ENCODE data around the gene FCGBP.

Gene FCGBP

GRCh38 chr19:39943586-39943985 lies 9.2 kb upstream of the FCGBP start:
- DNase-seq: no peak

GRCh38 chr19:39942366-39942730 lies 7.9 kb upstream of the FCGBP start:
- no peak for DNase-seq

- peak; percentile 51 for DNase-seq
Measured at GRCh38 chr19:39941615-39942365, 7.4 kb upstream of the FCGBP start.

GRCh38 chr19:39941151-39941550 lies 6.7 kb upstream of the FCGBP start:
- peak; percentile 16 for DNase-seq

- no peak for DNase-seq
Measured at GRCh38 chr19:39940221-39940833, 5.9 kb upstream of the FCGBP start.

GRCh38 chr19:39939556-39939955 lies 5.1 kb upstream of the FCGBP start:
- DNase-seq: no peak

- DNase-seq: no peak
Measured at GRCh38 chr19:39937787-39938186, 3.4 kb upstream of the FCGBP start.

GRCh38 chr19:39937094-39937720 lies 2.8 kb upstream of the FCGBP start:
- peak; percentile 52 for DNase-seq

- DNase-seq: no peak
Measured at GRCh38 chr19:39936622-39937021, 2.2 kb upstream of the FCGBP start.

- no peak for DNase-seq
Measured at GRCh38 chr19:39936020-39936419, 1.6 kb upstream of the FCGBP start.

- DNase-seq: no peak
Measured at GRCh38 chr19:39935364-39935661, 879 bp upstream of the FCGBP start.

GRCh38 chr19:39929750-39930149 lies 4.7 kb downstream of the FCGBP start:
- no peak for DNase-seq

GRCh38 chr19:39928357-39928725 lies 6.1 kb downstream of the FCGBP start:
- no peak for DNase-seq

GRCh38 chr19:39927524-39928356 lies 6.7 kb downstream of the FCGBP start:
- DNase-seq: no peak

GRCh38 chr19:39927076-39927475 lies 7.4 kb downstream of the FCGBP start:
- no peak for DNase-seq

- no peak for DNase-seq
Measured at GRCh38 chr19:39926170-39926760, 8.2 kb downstream of the FCGBP start.

GRCh38 chr19:39924952-39925351 lies 9.5 kb downstream of the FCGBP start:
- DNase-seq: no peak

- no peak for DNase-seq
Measured at GRCh38 chr19:39924389-39924788, 10.0 kb downstream of the FCGBP start.

GRCh38 chr19:39923862-39924261 lies 10.6 kb downstream of the FCGBP start:
- DNase-seq: no peak

GRCh38 chr19:39919976-39920375 lies 14.5 kb downstream of the FCGBP start:
- no peak for DNase-seq

- DNase-seq: no peak
Measured at GRCh38 chr19:39918183-39918651, 16.2 kb downstream of the FCGBP start.

- no peak for DNase-seq
Measured at GRCh38 chr19:39917561-39918182, 16.8 kb downstream of the FCGBP start.

Measured in activated naive CD4-positive, alpha-beta T cell treated with Interleukin-2 at 50 U/mL for 16 hours (primary cell).